Heart right ventricle (tissue), 16 donors: ENCODE results near the gene FTO. TPM values are rescaled to one million over a fixed set of nuclear protein-coding genes. Genes with fewer than 3 reads are reported as not detected.

Experiments
- ATAC-seq, 8 donors: fragments of 200-7000 bp; cut with Tn5 transposase; one replicate each; pipeline ENCODE4 v1.9.1; 2020; ENCODE audit warnings: mild to moderate bottlenecking in 8 of 8, moderate library complexity in 8 of 8, moderate number of reproducible peaks in 1 of 8
- DNase-seq, 2 donors: peaks; one replicate each; pipeline ENCODE4 v3.0.0-alpha.2; 2020
- H3K27ac ChIP-seq, 10 donors: fragments of 200-600 bp; sonication (generic) in 2 of 10; one replicate each; pipeline versions ENCODE4 v1.5.0 to v1.8.0; 2020 to 2022; ENCODE audit warnings: mild to moderate bottlenecking in 3 of 10
- H3K27me3 ChIP-seq, 7 donors: fragments of 200-600 bp; one replicate each; pipeline ENCODE4 v1.8.0; 2021 to 2022; ENCODE audit warnings: mild to moderate bottlenecking in 2 of 7
- H3K36me3 ChIP-seq, 9 donors: fragments of 200-600 bp; sonication (generic) in 1 of 9; one replicate each; pipeline versions ENCODE4 v1.5.0 to v1.8.0; 2020 to 2022; ENCODE audit warnings: mild to moderate bottlenecking in 2 of 9
- H3K4me1 ChIP-seq, 9 donors: fragments of 200-600 bp; sonication (generic) in 1 of 9; one replicate each; pipeline versions ENCODE4 v1.5.0 to v1.8.0; 2020 to 2022; ENCODE audit warnings: mild to moderate bottlenecking in 4 of 9
- H3K4me3 ChIP-seq, 10 donors: fragments of 200-600 bp; sonication (generic) in 2 of 10; one replicate each; pipeline versions ENCODE4 v1.5.0 to v1.8.0; 2020 to 2022; ENCODE audit warnings: mild to moderate bottlenecking in 7 of 10, moderate library complexity in 2 of 10
- H3K9me3 ChIP-seq, 11 donors: fragments of 200-600 bp in 10 of 11; sonication (generic) in 2 of 11; one replicate each; pipeline versions ENCODE4 v1.5.0 to v1.8.0; 2013 to 2022; ENCODE audit warnings: mild to moderate bottlenecking in 2 of 11, control low read depth in 1 of 11, moderate library complexity in 1 of 11
- CTCF ChIP-seq, 9 donors: fragments of 200-600 bp; sonication (generic) in 2 of 9; IDR thresholded peaks; one replicate each; pipeline versions ENCODE4 v1.5.0 to v1.8.0; 2021 to 2022; ENCODE audit warnings: antibody characterized with exemption in 9 of 9, mild to moderate bottlenecking in 5 of 9, moderate library complexity in 1 of 9
- WGBS, 2 donors: extraction: QIAGEN DNeasy Blood & Tissue Kit; methylation state at CpG; one replicate each; pipeline ENCODE4 v1.1.7; 2013; ENCODE audit warnings: inconsistent platforms in 1 of 2; 5-methylcytosine and 5-hydroxymethylcytosine counted together
- intact Hi-C, 10 donors: fragments of 100-400 bp; cut with DNase I; formaldehyde crosslinking; loops; one replicate each; pipeline versions ENCODE4 v1.11.1 to v1.14.2; 2022
- polyA plus RNA-seq, 2 donors: library from polyadenylated mRNA; stranded (reverse); fragments of 200-250 nt; gene quantifications; one replicate each; pipeline ENCODE4 v1.2.3, GENCODE V29; 2013
- total RNA-seq, 10 donors: library from RNA; stranded (reverse); fragmentation: NEBNext Ultra II Directional in 3 of 10; extraction: Animal tissue kit (Norgen Biotek cat#: 25700) in 3 of 10; gene quantifications; one replicate each; pipeline versions ENCODE4 v1.2.1 to v1.2.4, GENCODE V29; 2021 to 2023
- donor health status: Arrhythmogenic right ventricular cardiomyopathy.
- donor health status: ischemic (EF 13 %, LVEDD 7.1; RV severe dilation, severe dysfunction).
- donor health status: healthy with polysubstance abuse.
- donor health status: DM: no; HTN: yes; CAD: no.
- donor health status: DM: no; HTN: no; CAD: no.
- donor health status: ischemic (EF 25% LVEDD 6.9; RV normal size, moderate dysfunction).
- donor health status: ischemic (EF 25% LVEDD 5.7; RV mildly dilated, moderate dysfunction).
- donor health status: healthy.
- donor health status: DM: yes; HTN: yes; CAD: no.
- donor health status: Ischemic cardiomyopathy.
- donor health status: ischemic (EF 35%, LVEDD 5.7; RV mildly dilated, moderate dysfunction).
- donor health status: nonischemic (EF 11% LVEDD 7.7; RV severe dilation, severe dysfunction).
- donor health status: DM: yes; HTN: yes; CAD: no.
- donor health status: PGD.
- donor health status: ischemic (EF 29% LVEDD 5.4; RV normal size, mild dysfunction).
- donor health status: nonischemic (EF 23%, LVEDD 6.1; RV moderate dilation, normal function).

Gene FTO
- total and polyA plus RNA-seq, 12 donors = 8.5 to 103 (median 90.0) TPM

- Histone ChIP-seq H3K27me3 (no peaks in the 10 kb centered on the region), H3K36me3 (peaks cover 0 to 4% (median 0%) of the 10 kb centered on the region in 9 donors), H3K27ac (no peak overlapping the region), H3K9me3 (no peaks in the 10 kb centered on the region), H3K4me3 (no peak overlapping the region), H3K4me1 (peaks cover 0 to 42% (median 26%) of the 10 kb centered on the region in 9 donors)
- no peak for TF ChIP-seq CTCF (IDR thresholded peaks at IDR 0.05)
- intact Hi-C loops = loop anchor here in 1 of 10 donors (10.0 kb wide), 1 partner anchor 1817 kb away; no protein-coding TSS in a partner anchor
- no peak for DNase-seq
- ATAC-seq = no peak
- 64 to 65% methylated on average over 3 of the region's 3 CpGs for WGBS, 2 donors
Observed at GRCh38 chr16:53707671-53708070, 3.7 kb downstream of the FTO start.

- Histone ChIP-seq H3K9me3 (no peaks in the 10 kb centered on the region), H3K4me3 (no peak overlapping the region), H3K4me1 (peaks cover 0 to 43% (median 26%) of the 10 kb centered on the region in 9 donors), H3K27me3 (no peaks in the 10 kb centered on the region), H3K27ac (no peak overlapping the region), H3K36me3 (peaks cover 0 to 4% (median 0%) of the 10 kb centered on the region in 9 donors)
- TF ChIP-seq CTCF (IDR thresholded peaks at IDR 0.05) = no peak
- 95 to 97% methylated on average over 2 of the region's 2 CpGs for WGBS, 2 donors
- intact Hi-C loops = loop anchor here in 1 of 10 donors (10.0 kb wide), 1 partner anchor 1816 kb away; no protein-coding TSS in a partner anchor
- ATAC-seq = no peak
- DNase-seq = no peak
Observed at GRCh38 chr16:53708490-53708889, 4.5 kb downstream of the FTO start.

GRCh38 chr16:53711390-53711789, 7.4 kb downstream of the FTO start:
- Histone ChIP-seq H3K4me3 (no peak overlapping the region), H3K27me3 (no peaks in the 10 kb centered on the region), H3K36me3 (peaks cover 0 to 4% (median 0%) of the 10 kb centered on the region in 9 donors), H3K9me3 (no peaks in the 10 kb centered on the region), H3K4me1 (peaks cover 0 to 51% (median 33%) of the 10 kb centered on the region in 9 donors), H3K27ac (peak overlapping the region in 2 of 10 donors; percentile 43 to 51)
- DNase-seq (no peak), ATAC-seq (no peak)
- WGBS, 2 donors = 88 to 89% methylated on average over 3 of the region's 3 CpGs
- TF ChIP-seq CTCF (IDR thresholded peaks at IDR 0.05) = no peak
- intact Hi-C loops = no loop called here

GRCh38 chr16:53712065-53712464, 8.1 kb downstream of the FTO start:
- intact Hi-C loops = no loop called here
- no peaks in the 10 kb centered on the region for H3K27me3 ChIP-seq
- no peak for DNase-seq
- H3K9me3 ChIP-seq = no peaks in the 10 kb centered on the region
- H3K36me3 ChIP-seq = peaks cover 0 to 3% (median 0%) of the 10 kb centered on the region in 9 donors
- peaks cover 0 to 51% (median 33%) of the 10 kb centered on the region in 9 donors for H3K4me1 ChIP-seq
- ATAC-seq = peak in 3 of 8 donors; percentile 60 to 74 (median 65)
- H3K27ac ChIP-seq = peak overlapping the region in 4 of 10 donors; percentile 13 to 51 (median 44)
- no peak overlapping the region for H3K4me3 ChIP-seq
- WGBS, 2 donors = 61 to 66% methylated on average over 2 of the region's 2 CpGs
- no peak for TF ChIP-seq CTCF (IDR thresholded peaks at IDR 0.05)
